GM12865 (cell line): ENCODE data around the gene NEDD4L.
A peak's percentile ranks its signal among the peaks of the same experiment; 100 is the strongest.

Source experiments
- DNase-seq: peaks from one replicate; pipeline ENCODE4 v3.0.0; 2010; ENCODE audit warnings: low read depth
- H3K4me3 ChIP-seq: 2 replicates; pipeline ENCODE4 v1.5.1; 2011; ENCODE audit warnings: mild to moderate bottlenecking, low read depth, low read length, control low read depth
- TF ChIP-seq, protein P1 (sequence below): IDR thresholded peaks from 2 replicates; pipeline ENCODE4 v1.5.1; 2011; ENCODE audit warnings: low read length, control low read depth, low read depth, inconsistent platforms; ENCODE audit not compliant: insufficient read depth; ENCODE audit errors: missing control alignments

The NEDD4L gene

GRCh38 chr18:58298251-58299134 lies 254.5 kb downstream of the NEDD4L start:
- TF ChIP-seq, protein P1, sequence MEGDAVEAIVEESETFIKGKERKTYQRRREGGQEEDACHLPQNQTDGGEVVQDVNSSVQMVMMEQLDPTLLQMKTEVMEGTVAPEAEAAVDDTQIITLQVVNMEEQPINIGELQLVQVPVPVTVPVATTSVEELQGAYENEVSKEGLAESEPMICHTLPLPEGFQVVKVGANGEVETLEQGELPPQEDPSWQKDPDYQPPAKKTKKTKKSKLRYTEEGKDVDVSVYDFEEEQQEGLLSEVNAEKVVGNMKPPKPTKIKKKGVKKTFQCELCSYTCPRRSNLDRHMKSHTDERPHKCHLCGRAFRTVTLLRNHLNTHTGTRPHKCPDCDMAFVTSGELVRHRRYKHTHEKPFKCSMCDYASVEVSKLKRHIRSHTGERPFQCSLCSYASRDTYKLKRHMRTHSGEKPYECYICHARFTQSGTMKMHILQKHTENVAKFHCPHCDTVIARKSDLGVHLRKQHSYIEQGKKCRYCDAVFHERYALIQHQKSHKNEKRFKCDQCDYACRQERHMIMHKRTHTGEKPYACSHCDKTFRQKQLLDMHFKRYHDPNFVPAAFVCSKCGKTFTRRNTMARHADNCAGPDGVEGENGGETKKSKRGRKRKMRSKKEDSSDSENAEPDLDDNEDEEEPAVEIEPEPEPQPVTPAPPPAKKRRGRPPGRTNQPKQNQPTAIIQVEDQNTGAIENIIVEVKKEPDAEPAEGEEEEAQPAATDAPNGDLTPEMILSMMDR = no peak
- DNase-seq = no peak
- H3K4me3 ChIP-seq = no peak overlapping the region

GRCh38 chr18:58299135-58299473 lies 255.1 kb downstream of the NEDD4L start:
- TF ChIP-seq, protein P1 = no peak
- no peak overlapping the region for H3K4me3 ChIP-seq
- no peak for DNase-seq

DNA sequence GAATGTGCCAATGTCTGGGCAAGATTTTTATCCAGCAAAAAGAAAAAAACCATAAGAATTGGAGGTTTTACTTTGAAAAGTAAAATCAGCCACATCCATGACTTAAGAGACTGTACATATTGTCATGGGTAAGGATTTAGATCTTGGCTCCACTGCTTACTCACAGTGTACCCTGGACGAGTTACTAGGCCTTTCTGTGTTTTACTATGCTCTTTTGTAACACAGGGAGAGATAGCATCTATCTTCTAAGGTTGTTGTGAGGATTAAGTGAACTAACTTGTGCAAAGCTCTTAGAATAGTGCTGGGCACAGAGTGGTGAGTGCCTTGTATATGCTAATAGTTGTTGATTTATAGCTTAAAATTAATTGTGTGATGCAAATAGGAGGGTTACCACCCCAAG lies 255.9 kb downstream of the NEDD4L start:
- TF ChIP-seq, protein P1 = no peak
- no peak for DNase-seq
- no peak overlapping the region for H3K4me3 ChIP-seq

DNA sequence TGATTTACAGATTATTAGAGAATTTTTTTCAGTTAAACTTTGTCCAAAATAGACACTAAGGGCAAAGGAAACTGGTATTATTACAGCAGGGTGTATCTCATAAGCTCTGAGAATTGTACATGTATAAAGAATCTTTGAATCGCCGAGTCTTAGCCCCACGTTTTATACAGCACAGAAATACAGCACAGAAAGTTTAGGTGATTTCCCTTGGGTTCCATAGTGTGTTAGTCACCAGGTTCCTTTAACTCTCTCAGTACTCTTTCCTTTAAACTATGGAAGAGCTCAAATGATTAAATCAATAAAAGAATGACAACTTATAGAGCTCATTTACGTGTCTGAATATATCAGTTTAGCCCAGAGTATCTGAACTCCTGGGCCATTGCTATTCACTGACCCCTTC lies 256.8 kb downstream of the NEDD4L start:
- no peak for DNase-seq
- TF ChIP-seq, protein P1 = no peak
- H3K4me3 ChIP-seq = no peak overlapping the region

DNA sequence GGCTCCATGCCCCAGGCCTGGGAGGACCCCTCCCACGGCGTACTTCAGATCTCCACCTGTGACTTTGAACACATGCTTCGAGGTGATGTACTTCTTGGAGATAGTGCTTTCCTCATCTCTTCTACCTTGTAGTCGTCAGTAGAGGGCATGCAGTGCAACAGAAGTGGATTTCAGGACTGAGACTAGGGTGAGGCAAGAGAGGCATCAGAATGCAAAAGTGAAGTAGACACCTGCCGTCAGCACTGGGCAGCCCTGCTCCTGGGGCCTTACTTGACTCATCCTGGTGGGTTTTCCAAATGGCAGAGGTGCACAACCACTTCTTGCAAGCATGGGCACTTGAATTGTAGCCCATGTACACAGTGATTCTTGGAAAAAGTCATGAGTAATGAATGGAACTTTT lies 258.8 kb downstream of the NEDD4L start:
- TF ChIP-seq, protein P1 = no peak
- no peak overlapping the region for H3K4me3 ChIP-seq
- DNase-seq = peak; percentile 21

DNA sequence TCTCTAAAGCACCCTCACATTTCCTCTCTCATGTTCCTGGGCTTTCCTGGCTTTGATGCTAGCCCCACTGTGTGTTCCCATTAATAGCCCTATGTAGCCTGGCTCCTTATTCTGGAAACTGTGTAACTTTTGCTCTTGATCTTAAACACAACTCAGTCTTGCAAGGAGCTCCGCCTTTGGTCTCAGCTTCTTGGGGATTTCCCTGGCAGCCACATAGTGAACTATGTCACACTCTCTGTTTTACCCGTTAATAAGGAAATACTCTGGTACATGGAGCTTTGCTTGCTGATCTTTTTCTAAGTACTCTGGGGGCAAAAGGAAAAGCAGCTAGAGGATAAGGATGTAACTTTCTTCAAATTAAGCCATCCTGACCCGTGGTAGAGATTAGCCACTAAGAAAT lies 259.3 kb downstream of the NEDD4L start:
- TF ChIP-seq, protein P1 = no peak
- peak; percentile 64 for DNase-seq
- no peak overlapping the region for H3K4me3 ChIP-seq

GRCh38 chr18:58305792-58306191 lies 261.8 kb downstream of the NEDD4L start:
- no peak for DNase-seq
- TF ChIP-seq, protein P1 = no peak
- H3K4me3 ChIP-seq = no peak overlapping the region
